ENCODE data around the gene DDX41. TPM values are rescaled to one million over a fixed set of nuclear protein-coding genes. Genes with fewer than 3 reads are reported as not detected.

Gene DDX41
- total RNA-seq, 4 donors from 2014 or later = 96.5 to 170 (median 130) TPM

DNA sequence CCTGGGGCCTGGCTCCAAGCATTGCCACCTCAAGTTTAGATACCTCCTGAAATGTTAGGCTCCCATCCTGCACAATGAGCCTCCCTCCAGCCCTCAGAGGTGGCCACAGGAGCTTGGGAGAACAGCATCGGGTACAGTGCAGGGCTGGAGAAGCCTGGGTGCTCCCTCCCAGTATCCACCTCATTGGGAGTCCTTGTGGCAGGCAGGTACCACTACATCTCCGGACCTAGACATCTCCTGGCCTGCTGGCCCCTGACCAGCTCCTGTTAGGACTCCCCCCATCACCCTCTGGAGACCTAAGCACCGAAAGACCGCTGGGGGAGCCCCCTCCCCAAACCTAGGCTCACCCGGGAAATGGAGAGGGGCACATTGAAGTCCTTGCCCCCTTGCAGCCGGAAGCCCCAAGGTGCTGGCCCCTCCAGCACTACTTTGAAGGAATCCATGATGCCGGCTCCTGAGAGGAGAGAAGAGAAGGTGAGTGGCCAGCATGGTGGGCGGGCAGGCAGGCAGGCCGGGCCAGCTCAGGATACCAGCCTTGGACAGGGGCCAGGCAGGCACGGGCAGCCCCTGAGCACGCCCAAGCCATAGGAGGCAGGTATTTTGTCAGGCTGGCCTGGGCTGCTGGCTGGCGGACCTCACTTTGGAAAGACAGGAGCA lies 20.6 kb downstream of the DDX41 start:
- Histone ChIP-seq H3K27ac (peak overlapping the region; percentile 91 to 96 (median 94)), H3K27me3 (peaks cover 10% of the 10 kb centered on the region), H3K4me3 (peak overlapping the region; percentile 39 to 80 (median 60)), H3K36me3 (no peaks in the 10 kb centered on the region), H3K4me1 (peaks cover 26 to 75% (median 49%) of the 10 kb centered on the region in 4 donors), H3K9me3 (no peaks in the 10 kb centered on the region)
- DNase-seq = no peak
- WGBS, 2 donors (ENCODE audit: low coverage in 1 of 2) = 21% methylated on average over 11 of the region's 12 CpGs; no CpG with 5 or more reads in 1 of the 2 donors
- intact Hi-C loops (cut with DNase I; ENCODE audit: low total_unique reads) = loop anchor here (2.0 kb wide), 2 partner anchors 39 to 69 kb away; partner anchors contain the start of gene GRK6
- TF ChIP-seq EP300 (IDR thresholded peaks at IDR 0.05; ENCODE audit: low read depth) = no peak
- TF ChIP-seq, protein P1, sequence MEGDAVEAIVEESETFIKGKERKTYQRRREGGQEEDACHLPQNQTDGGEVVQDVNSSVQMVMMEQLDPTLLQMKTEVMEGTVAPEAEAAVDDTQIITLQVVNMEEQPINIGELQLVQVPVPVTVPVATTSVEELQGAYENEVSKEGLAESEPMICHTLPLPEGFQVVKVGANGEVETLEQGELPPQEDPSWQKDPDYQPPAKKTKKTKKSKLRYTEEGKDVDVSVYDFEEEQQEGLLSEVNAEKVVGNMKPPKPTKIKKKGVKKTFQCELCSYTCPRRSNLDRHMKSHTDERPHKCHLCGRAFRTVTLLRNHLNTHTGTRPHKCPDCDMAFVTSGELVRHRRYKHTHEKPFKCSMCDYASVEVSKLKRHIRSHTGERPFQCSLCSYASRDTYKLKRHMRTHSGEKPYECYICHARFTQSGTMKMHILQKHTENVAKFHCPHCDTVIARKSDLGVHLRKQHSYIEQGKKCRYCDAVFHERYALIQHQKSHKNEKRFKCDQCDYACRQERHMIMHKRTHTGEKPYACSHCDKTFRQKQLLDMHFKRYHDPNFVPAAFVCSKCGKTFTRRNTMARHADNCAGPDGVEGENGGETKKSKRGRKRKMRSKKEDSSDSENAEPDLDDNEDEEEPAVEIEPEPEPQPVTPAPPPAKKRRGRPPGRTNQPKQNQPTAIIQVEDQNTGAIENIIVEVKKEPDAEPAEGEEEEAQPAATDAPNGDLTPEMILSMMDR (IDR thresholded peaks at IDR 0.05) = peak in 4 of 5 experiments; percentile 21 to 48 (median 36)
- in situ Hi-C loops (cut with MboI; ENCODE audit: low pct_ligation_motif_present in 1 of 4, low pct_unique_long_range_greater_than_20kb in 1 of 4, low sequenced_read_pairs in 3 of 4) = no loop called here

DNA sequence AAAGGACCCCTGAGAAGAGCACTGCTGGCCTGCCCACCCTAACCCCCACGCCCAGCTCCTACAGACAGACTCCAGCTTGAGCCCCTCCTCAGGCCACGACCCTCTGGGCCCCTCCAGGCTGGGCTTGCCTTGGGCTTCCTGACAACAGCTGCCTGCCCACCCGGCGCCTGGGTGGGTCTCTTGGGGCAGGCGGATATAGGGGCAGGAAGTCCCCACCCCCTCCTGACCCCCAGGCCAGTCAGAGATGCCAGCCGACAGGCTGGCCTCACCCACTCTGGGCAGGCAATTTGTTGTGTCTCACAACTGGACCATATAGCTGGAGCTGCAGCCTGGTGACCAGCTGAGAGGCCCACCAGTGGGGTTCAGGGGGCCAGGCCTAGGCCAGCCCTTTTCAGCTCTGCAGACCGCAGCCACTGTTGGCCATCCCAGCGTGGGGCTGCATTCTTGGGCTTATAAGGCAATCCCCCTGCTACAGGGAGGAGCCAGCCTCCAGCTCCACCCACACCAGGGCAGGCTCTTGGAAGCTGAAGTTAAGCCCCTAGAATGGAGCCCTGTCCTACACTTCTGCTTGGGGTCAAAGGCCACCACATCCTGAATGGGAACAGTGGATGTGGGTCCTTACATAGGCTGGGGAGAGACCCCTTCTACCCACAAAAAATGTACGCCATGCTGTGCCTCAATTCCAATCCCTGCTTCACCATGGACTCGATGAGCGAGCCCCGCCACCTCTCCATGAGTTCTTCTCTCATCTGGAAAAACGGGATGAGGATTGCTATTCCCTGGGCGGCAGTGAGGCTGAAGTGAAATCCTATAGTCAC lies 21.3 kb downstream of the DDX41 start:
- intact Hi-C loops (cut with DNase I; ENCODE audit: low total_unique reads) (loop anchor here (2.0 kb wide), 2 partner anchors 39 to 69 kb away; partner anchors contain the start of gene GRK6), in situ Hi-C loops (cut with MboI; ENCODE audit: low pct_ligation_motif_present in 1 of 4, low pct_unique_long_range_greater_than_20kb in 1 of 4, low sequenced_read_pairs in 3 of 4) (no loop called here)
- Histone ChIP-seq H3K36me3 (no peaks in the 10 kb centered on the region), H3K9me3 (no peaks in the 10 kb centered on the region), H3K4me3 (peak overlapping the region in 3 of 4 donors; percentile 54 to 80 (median 65)), H3K27ac (peak overlapping the region; percentile 91 to 96 (median 94)), H3K27me3 (peaks cover 10% of the 10 kb centered on the region), H3K4me1 (peaks cover 26 to 71% (median 46%) of the 10 kb centered on the region in 4 donors)
- peak; percentile 70 for DNase-seq
- WGBS, 2 donors (ENCODE audit: low coverage in 1 of 2) = 55% methylated on average over 14 of the region's 14 CpGs; no CpG with 5 or more reads in 1 of the 2 donors
- TF ChIP-seq POLR2A (IDR thresholded peaks at IDR 0.05) (peak; percentile 39), POLR2AphosphoS5 (IDR thresholded peaks at IDR 0.05) (peak in 2 of 3 donors; percentile 25 to 67), EP300 (IDR thresholded peaks at IDR 0.05; ENCODE audit: low read depth) (no peak)
- TF ChIP-seq, protein P1 (IDR thresholded peaks at IDR 0.05) = no peak

DNA sequence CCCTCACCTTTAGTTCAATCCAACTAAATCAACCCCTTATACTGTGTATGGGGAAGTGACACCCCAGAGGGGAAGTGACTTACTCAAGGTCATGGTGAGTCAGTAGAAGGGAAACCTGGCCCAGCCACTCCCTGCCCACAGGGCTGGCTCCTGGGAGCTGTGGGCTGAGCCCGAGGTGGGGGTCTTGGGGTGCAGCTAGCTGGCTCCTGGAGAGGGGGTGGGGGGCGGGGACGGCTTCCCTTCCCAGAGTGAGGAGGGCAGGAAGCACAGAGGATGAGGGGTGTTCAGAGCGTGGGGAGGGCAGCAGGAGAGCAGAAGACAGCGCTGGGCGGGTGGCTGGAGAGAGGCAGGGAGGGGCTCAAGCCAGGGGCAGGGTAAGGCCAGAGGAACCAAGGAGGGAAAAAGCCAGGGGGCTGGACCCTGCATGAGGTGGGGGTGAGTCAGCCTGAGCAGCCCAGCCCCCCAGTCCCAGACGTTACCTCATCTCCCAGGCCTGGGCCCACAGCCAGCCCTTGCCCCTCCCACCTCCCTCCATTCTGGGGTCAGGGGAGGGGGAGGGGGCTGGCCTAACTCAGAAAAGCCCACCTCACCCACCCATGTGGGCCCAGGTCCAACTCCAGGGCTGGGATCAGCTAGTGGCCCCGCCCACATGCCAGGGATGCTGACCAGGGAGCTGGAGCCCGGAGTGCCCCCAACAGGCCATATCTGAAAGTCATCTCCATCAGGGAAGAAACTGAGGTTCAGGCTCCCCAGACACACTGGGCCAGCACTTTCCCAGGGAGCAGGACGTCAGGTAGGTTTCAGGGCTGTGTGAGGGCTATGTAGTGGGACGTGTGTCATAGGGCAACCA lies 22.2 kb downstream of the DDX41 start:
- H3K27me3 ChIP-seq = peaks cover 10% of the 10 kb centered on the region
- no peaks in the 10 kb centered on the region for H3K9me3 ChIP-seq
- no peaks in the 10 kb centered on the region for H3K36me3 ChIP-seq
- peaks cover 27 to 76% (median 50%) of the 10 kb centered on the region in 4 donors for H3K4me1 ChIP-seq
- H3K27ac ChIP-seq = peak overlapping the region; percentile 91 to 96 (median 94)
- TF ChIP-seq POLR2AphosphoS5 (IDR thresholded peaks at IDR 0.05) (peak in 1 of 3 donors; percentile 27), EP300 (IDR thresholded peaks at IDR 0.05; ENCODE audit: low read depth) (no peak), POLR2A (IDR thresholded peaks at IDR 0.05) (no peak)
- TF ChIP-seq, protein P1 (IDR thresholded peaks at IDR 0.05) = peak in 2 of 5 experiments; percentile 19 to 22
- 56% methylated on average over 10 of the region's 11 CpGs; no CpG with 5 or more reads in 1 of the 2 donors for WGBS, 2 donors (ENCODE audit: low coverage in 1 of 2)
- intact Hi-C loops (cut with DNase I; ENCODE audit: low total_unique reads) = no loop called here
- H3K4me3 ChIP-seq = peak overlapping the region in 2 of 4 donors; percentile 65 to 80
- DNase-seq = peak; percentile 51
- in situ Hi-C loops (cut with MboI; ENCODE audit: low pct_ligation_motif_present in 1 of 4, low pct_unique_long_range_greater_than_20kb in 1 of 4, low sequenced_read_pairs in 3 of 4) = no loop called here
